PFSK-1 (cell line): Measurements from ENCODE around the gene BANP.

Experiments
- POLR2AphosphoS5 ChIP-seq: IDR thresholded peaks from 2 replicates; pipeline ENCODE4 v1.6.1; 2012; ENCODE audit warnings: low read depth, mild to moderate bottlenecking, control low read depth, low read length, moderate library complexity
- REST ChIP-seq, 2 experiments: IDR thresholded peaks; 2 replicates each; pipeline versions ENCODE4 v1.6.1 to v1.8.0; 2011 to 2012; ENCODE audit warnings: low read depth in 2 of 2, low read length in 2 of 2, control low read depth in 1 of 2, inconsistent platforms in 1 of 2, mild to moderate bottlenecking in 1 of 2, moderate library complexity in 1 of 2; ENCODE audit not compliant: insufficient read depth in 1 of 2
- TAF1 ChIP-seq: IDR thresholded peaks from 2 replicates; pipeline ENCODE4 v1.6.1; 2012; ENCODE audit warnings: low read length, control low read depth, borderline replicate concordance; ENCODE audit not compliant: insufficient read depth

- TF ChIP-seq POLR2AphosphoS5 (no peak), REST (IDR thresholded peaks at IDR 0.05; ENCODE audit: insufficient read depth in 1 of 2, low read depth in 2 of 2, low read length in 2 of 2) (no peak), TAF1 (no peak)
Observed at GRCh38 chr16:88062341-88063210, 111.3 kb downstream of the BANP start.
